RWPE1 (cell line): ENCODE results near the gene PDGFRB.

ENCODE experiments used
- CTCF ChIA-PET: fragments of 350-600 bp; sonication (Branson Sonifier 250); formaldehyde crosslinking; extraction: SDS; loops from one replicate; lab custom pipeline; 2021; lab: Yijun Ruan, JAX
- POLR2A ChIA-PET: fragments of 400-600 bp; formaldehyde crosslinking; extraction: SDS; loops from one replicate; lab custom pipeline; 2020; ENCODE audit warnings: antibody characterized with exemption; ENCODE audit not compliant: low non-redundant PET; lab: Yijun Ruan, JAX
- DNase-seq: peaks from one replicate; pipeline ENCODE4 v3.0.0; 2012; ENCODE audit warnings: low spot score
- H3K27ac ChIP-seq: fragments of 450-650 bp; 2 replicates; pipeline ENCODE4 v1.5.1; 2017
- CTCF ChIP-seq: fragments of 450-650 bp; conservative IDR thresholded peaks from 2 replicates; pipeline ENCODE4 v1.5.1; 2017; ENCODE audit warnings: low read depth, mild to moderate bottlenecking

Gene PDGFRB

GRCh38 chr5:150146862-150147601 lies 8.6 kb downstream of the PDGFRB start:
- no peak for DNase-seq
- 0 out of 2 replicates have a peak overlapping the region, but pooled peaks have one; percentile 2 for H3K27ac ChIP-seq
- CTCF ChIA-PET: interaction anchor here (0.6 kb wide), 1 partner anchor 444 kb away, joined by 3 read pairs; no protein-coding TSS in a partner anchor
- no peak for TF ChIP-seq CTCF
- POLR2A ChIA-PET: interaction anchor here (0.6 kb wide), 1 partner anchor 51 kb away, joined by 5 read pairs; no protein-coding TSS in a partner anchor

GRCh38 chr5:150146235-150146634 lies 9.4 kb downstream of the PDGFRB start:
- CTCF ChIA-PET: interaction anchor here (0.6 kb wide), 2 partner anchors 17 to 445 kb away, joined by 3 read pairs; no protein-coding TSS in a partner anchor
- DNase-seq: no peak
- no peak for TF ChIP-seq CTCF
- POLR2A ChIA-PET: no interaction called here
- H3K27ac ChIP-seq: no peak overlapping the region

GRCh38 chr5:150144879-150145278 lies 10.8 kb downstream of the PDGFRB start:
- POLR2A ChIA-PET: no interaction called here
- no peak for TF ChIP-seq CTCF
- peak overlapping the region; percentile 98 for H3K27ac ChIP-seq
- CTCF ChIA-PET: interaction anchor here (0.6 kb wide), 1 partner anchor 43 kb away, joined by 4 read pairs; no protein-coding TSS in a partner anchor
- no peak for DNase-seq

GRCh38 chr5:150144246-150144801 lies 11.3 kb downstream of the PDGFRB start:
- DNase-seq: no peak
- POLR2A ChIA-PET: no interaction called here
- peak overlapping the region; percentile 98 for H3K27ac ChIP-seq
- TF ChIP-seq CTCF: no peak
- CTCF ChIA-PET: no interaction called here

- CTCF ChIA-PET: interaction anchor here (0.6 to 1.1 kb wide), 4 partner anchors 56 to 1317 kb away, joined by 3 read pairs; partner anchors contain the start of gene ADRB2
Measured at GRCh38 chr5:150143350-150144245, 12.0 kb downstream of the PDGFRB start.

More at GRCh38 chr5:150143350-150144245, 12.0 kb downstream of the PDGFRB start:
- peak overlapping the region; percentile 98 for H3K27ac ChIP-seq
- peak; percentile 94 for DNase-seq
- TF ChIP-seq CTCF: no peak
- POLR2A ChIA-PET: no interaction called here
